DND-41 (cell line): ENCODE results near the gene ATP6V0D1.

Experiments used
- EZH2 ChIP-seq: IDR thresholded peaks from 3 replicates; pipeline ENCODE4 v1.6.1; 2012; ENCODE audit warnings: borderline replicate concordance, low read depth, mild to moderate bottlenecking, moderate library complexity, low read length, inconsistent platforms; ENCODE audit not compliant: severe bottlenecking
- TF ChIP-seq, protein P1 (sequence below): IDR thresholded peaks from 2 replicates; pipeline ENCODE4 v1.5.1; 2012; ENCODE audit warnings: borderline replicate concordance, low read length, moderate library complexity, mild to moderate bottlenecking; ENCODE audit not compliant: poor library complexity, severe bottlenecking; ENCODE audit errors: extremely low read depth

DNA sequence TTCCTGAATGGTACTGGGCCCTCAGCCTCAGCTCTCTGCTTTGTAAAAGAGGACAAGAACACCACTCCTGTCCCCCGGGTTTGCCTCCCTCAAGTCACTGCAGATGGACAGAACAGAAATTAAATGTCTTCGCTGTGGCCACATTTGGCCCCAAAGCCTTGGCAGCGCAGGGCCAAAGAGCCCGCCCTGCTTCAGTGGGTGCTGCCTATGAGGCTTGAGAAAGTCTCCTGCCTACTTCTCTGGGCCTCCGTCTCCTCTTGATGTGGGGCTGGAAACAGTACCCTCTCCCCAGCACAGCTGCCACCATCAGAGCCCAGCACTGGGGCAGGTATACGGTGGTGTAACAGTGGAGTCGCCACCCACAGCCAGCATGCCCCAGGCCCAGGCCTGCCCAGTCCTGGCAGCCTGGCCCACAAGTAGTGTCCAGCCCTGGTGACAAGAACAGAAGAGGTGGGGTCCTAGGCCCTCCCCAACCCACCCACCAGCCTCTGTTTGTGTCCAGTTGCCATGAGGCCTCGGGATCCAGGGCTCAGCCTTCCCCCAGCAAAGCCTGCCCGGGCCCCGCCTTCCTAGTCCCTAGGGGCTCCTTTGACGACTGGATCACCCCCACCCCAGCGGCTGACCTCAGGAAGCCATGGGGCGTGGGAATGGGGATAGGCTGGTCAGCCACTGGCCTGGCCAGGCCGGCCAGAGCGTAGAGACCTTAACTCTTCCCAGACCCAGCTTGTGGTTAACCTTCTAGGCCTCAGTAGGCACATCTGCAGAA, 83.7 kb downstream of the ATP6V0D1 start:
- TF ChIP-seq EZH2, result no peak
- TF ChIP-seq, protein P1, sequence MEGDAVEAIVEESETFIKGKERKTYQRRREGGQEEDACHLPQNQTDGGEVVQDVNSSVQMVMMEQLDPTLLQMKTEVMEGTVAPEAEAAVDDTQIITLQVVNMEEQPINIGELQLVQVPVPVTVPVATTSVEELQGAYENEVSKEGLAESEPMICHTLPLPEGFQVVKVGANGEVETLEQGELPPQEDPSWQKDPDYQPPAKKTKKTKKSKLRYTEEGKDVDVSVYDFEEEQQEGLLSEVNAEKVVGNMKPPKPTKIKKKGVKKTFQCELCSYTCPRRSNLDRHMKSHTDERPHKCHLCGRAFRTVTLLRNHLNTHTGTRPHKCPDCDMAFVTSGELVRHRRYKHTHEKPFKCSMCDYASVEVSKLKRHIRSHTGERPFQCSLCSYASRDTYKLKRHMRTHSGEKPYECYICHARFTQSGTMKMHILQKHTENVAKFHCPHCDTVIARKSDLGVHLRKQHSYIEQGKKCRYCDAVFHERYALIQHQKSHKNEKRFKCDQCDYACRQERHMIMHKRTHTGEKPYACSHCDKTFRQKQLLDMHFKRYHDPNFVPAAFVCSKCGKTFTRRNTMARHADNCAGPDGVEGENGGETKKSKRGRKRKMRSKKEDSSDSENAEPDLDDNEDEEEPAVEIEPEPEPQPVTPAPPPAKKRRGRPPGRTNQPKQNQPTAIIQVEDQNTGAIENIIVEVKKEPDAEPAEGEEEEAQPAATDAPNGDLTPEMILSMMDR, result no peak
